RWPE2 (cell line): ENCODE measurements around the gene EXOSC5.
"Not testable (repeated sequence)": the region's sequence is repeated elsewhere in the genome, so short reads cannot be mapped to it uniquely, and the experiment has no call there.

ENCODE experiments used
- ATAC-seq: fragments of 200-7000 bp; cut with Tn5 transposase; 3 replicates; pipeline ENCODE4 v1.9.1; 2021; ENCODE audit warnings: low read depth
- DNase-seq: peaks from one replicate; pipeline ENCODE4 v3.0.0-alpha.2; 2020; ENCODE audit warnings: low spot score
- H3K27ac ChIP-seq: fragments of 450-650 bp; 2 replicates; pipeline ENCODE4 v1.5.1; 2017; ENCODE audit warnings: mild to moderate bottlenecking; ENCODE audit not compliant: poor library complexity, severe bottlenecking
- H3K27me3 ChIP-seq: fragments of 250-450 bp; sonication (Bioruptor Pico); 2 replicates; pipeline ENCODE4 v1.5.1; 2021; ENCODE audit warnings: mild to moderate bottlenecking, moderate library complexity; ENCODE audit not compliant: insufficient read depth, poor library complexity, severe bottlenecking
- H3K36me3 ChIP-seq: fragments of 250-450 bp; sonication (Bioruptor Pico); 2 replicates; pipeline ENCODE4 v1.5.1; 2020; ENCODE audit warnings: low read depth, mild to moderate bottlenecking, moderate library complexity
- H3K4me1 ChIP-seq: fragments of 250-450 bp; sonication (Bioruptor Pico); 2 replicates; pipeline ENCODE4 v1.5.1; 2021; ENCODE audit warnings: mild to moderate bottlenecking, moderate library complexity; ENCODE audit not compliant: insufficient read depth, poor library complexity, severe bottlenecking
- H3K4me3 ChIP-seq: fragments of 250-450 bp; sonication (Bioruptor Pico); 2 replicates; pipeline ENCODE4 v1.5.1; 2021; ENCODE audit warnings: mild to moderate bottlenecking, moderate library complexity; ENCODE audit not compliant: severe bottlenecking
- H3K9me3 ChIP-seq: fragments of 250-450 bp; sonication (Bioruptor Pico); 2 replicates; pipeline ENCODE4 v1.5.1; 2021; ENCODE audit warnings: mild to moderate bottlenecking, moderate library complexity; ENCODE audit not compliant: severe bottlenecking
- CTCF ChIP-seq: fragments of 450-650 bp; IDR thresholded peaks from one replicate; pipeline ENCODE4 v1.5.1; 2017; ENCODE audit warnings: mild to moderate bottlenecking, moderate library complexity; ENCODE audit not compliant: poor library complexity, severe bottlenecking

EXOSC5 gene

GRCh38 chr19:41352279-41352608 lies 44.9 kb downstream of the EXOSC5 start:
- ATAC-seq (no peak), DNase-seq (no peak)
- Histone ChIP-seq H3K4me3 (peak overlapping the region; percentile 67), H3K27ac (peak overlapping the region; percentile 65), H3K27me3 (no peaks in the 10 kb centered on the region), H3K9me3 (no peaks in the 10 kb centered on the region), H3K36me3 (peaks cover 21% of the 10 kb centered on the region), H3K4me1 (peaks cover 4% of the 10 kb centered on the region)
- TF ChIP-seq CTCF, result no peak

GRCh38 chr19:41351339-41352245 lies 45.6 kb downstream of the EXOSC5 start:
- no peak for DNase-seq
- H3K4me1 ChIP-seq, result peaks cover 4% of the 10 kb centered on the region
- TF ChIP-seq CTCF, result no peak

GRCh38 chr19:41350735-41351338 lies 46.3 kb downstream of the EXOSC5 start:
- ATAC-seq (peak; percentile 17), DNase-seq (no peak)
- no peak for TF ChIP-seq CTCF
- H3K4me1 ChIP-seq, result peaks cover 4% of the 10 kb centered on the region
- H3K27ac ChIP-seq, result peak overlapping the region; percentile 65
- H3K27me3 ChIP-seq, result no peaks in the 10 kb centered on the region
- peak overlapping the region; percentile 67 for H3K4me3 ChIP-seq
- H3K36me3 ChIP-seq, result peaks cover 35% of the 10 kb centered on the region
- no peaks in the 10 kb centered on the region for H3K9me3 ChIP-seq

More at GRCh38 chr19:41351339-41352245, 45.6 kb downstream of the EXOSC5 start:
- ATAC-seq, result peak; percentile 65
- peak overlapping the region; percentile 67 for H3K4me3 ChIP-seq
- H3K36me3 ChIP-seq, result peaks cover 27% of the 10 kb centered on the region
- peak overlapping the region; percentile 65 for H3K27ac ChIP-seq
- H3K9me3 ChIP-seq, result no peaks in the 10 kb centered on the region
- no peaks in the 10 kb centered on the region for H3K27me3 ChIP-seq

GRCh38 chr19:41346916-41347315 lies 50.2 kb downstream of the EXOSC5 start:
- DNase-seq, H3K27ac ChIP-seq, H3K27me3 ChIP-seq, H3K9me3 ChIP-seq, H3K4me1 ChIP-seq, H3K4me3 ChIP-seq, ATAC-seq: not testable (repeated sequence)
- H3K36me3 ChIP-seq, result peaks cover 66% of the 10 kb centered on the region

- Histone ChIP-seq H3K36me3 (peaks cover 86% of the 10 kb centered on the region), H3K4me1 (no peaks in the 10 kb centered on the region), H3K4me3 (no peak overlapping the region), H3K27me3 (no peaks in the 10 kb centered on the region), H3K27ac (no peak overlapping the region), H3K9me3 (no peaks in the 10 kb centered on the region)
- no peak for TF ChIP-seq CTCF
- DNase-seq, result no peak
- ATAC-seq, result no peak
These were observed 53.0 kb downstream of the EXOSC5 start for GRCh38 chr19:41344162-41344561.
